Limb (tissue), 2 donors: Measurements from ENCODE around the gene VPS8.
"Not testable (repeated sequence)": the region's sequence is repeated elsewhere in the genome, so short reads cannot be mapped to it uniquely, and the experiment has no call there.

ENCODE experiments used
- DNase-seq, 2 donors: peaks; one replicate each; pipeline ENCODE4 v3.0.0-alpha.2; 2016; ENCODE audit errors: extremely low spot score in 2 of 2

VPS8 gene

DNA sequence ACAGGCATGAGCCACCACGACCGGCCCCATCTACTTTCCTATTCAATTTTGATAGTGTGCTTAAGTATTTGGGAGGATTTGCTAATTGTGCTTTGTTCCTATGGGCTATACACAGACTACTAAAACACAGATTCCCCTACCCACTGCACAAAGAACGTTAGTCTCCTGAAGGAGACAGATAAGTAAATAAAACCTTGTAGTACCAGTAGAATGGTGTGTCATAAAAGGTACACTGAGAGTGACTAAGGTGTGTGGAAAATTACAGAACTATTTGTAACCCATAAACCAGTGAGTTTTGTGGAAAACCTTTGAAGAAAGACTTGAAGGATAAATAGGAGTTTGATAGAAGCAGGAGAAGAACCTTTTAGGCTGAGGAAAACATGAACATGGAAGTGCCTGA, 158.2 kb downstream of the VPS8 start:
- no peak for DNase-seq

DNA sequence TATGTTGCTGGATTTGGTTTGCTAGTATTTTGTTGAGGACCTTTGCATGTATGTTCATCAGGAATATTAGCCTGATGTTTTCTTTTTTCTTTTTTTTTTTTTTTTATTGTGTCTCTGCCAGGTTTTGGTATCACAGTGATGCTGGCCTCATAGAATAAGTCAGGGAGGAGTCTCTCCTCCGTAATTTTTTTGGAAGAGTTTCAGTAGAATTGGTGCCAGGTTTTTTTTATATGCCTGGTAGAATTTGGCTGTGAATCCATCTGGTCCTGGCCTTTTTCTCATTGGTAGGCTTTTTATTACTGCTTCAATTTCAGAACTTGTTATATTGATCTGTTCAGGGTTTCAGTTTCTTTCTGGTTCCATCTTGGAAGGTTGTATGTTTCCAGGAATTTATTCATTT, 165.8 kb downstream of the VPS8 start:
- no peak for DNase-seq

- no peak for DNase-seq
Observed at GRCh38 chr3:184981071-184981470, 169.1 kb downstream of the VPS8 start.

- DNase-seq = no peak
Observed at GRCh38 chr3:184982076-184982475, 170.1 kb downstream of the VPS8 start.

DNA sequence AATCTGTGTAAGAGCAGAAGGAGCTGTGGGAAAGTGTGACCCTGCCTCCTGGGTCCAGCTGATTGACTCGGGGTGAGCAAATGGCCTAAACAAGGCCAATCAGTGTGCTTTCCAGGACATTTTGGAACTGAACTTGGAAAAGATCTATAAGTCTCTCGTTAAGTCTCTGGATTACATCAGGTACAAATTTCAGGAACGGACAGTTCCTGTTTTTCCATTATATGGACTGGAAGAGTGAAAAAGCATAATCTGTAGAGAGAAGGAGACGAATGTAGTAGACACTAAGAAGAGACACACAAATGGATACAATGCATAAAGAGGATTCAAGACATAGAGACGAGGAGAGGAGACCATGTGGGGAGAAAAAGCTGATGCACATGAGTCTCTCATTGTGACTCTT, 173.6 kb downstream of the VPS8 start:
- DNase-seq = no peak

DNA sequence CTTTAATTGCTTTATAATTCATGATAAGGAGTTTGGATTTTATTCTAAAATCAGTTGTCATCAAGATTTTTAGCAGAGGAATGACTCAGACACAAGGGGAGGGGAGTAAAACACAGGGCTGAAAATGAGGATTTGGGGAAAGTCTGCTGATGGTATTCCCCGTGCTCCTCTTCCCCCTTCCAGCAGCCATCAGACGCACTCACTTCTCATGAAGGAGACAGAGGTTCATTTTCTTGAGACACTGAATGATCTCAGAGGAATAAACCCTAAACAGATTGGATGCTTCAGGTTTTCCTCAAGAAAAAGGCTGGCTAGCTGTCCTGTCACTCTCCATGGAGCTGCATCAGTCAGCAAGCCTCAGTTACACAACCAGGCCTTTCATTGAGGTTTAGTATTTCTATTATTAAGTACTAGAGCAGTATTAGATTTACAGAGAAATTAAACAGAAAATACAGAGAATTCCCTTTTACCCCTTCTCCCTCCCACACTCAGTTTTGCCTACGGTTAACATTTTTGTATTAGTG, 174.5 kb downstream of the VPS8 start:
- no peak for DNase-seq

DNA sequence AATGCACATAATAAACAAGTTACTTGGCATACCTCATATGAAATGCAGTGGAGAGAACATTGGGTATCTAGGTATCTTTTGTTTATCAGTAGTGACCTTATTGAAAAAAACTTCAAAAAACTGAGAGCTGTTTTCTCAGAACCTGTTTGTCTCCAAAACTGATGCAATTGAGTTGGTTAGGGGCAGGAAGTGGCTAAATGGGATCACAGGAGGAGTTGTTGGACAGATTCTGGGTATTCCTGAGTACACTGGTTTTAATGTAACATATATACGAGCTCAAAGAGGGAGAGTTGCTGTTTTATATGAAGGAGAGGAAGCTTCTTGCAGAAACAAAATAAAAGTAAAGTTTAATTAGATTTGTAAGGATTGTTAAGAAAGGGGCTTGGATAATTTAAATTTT, 181.4 kb downstream of the VPS8 start:
- DNase-seq = no peak

GRCh38 chr3:185003876-185004275, 191.9 kb downstream of the VPS8 start:
- not testable (repeated sequence) for DNase-seq

GRCh38 chr3:185009650-185010049, 197.7 kb downstream of the VPS8 start:
- no peak for DNase-seq

- not testable (repeated sequence) for DNase-seq
Observed at GRCh38 chr3:185017584-185017983, 205.6 kb downstream of the VPS8 start.

DNA sequence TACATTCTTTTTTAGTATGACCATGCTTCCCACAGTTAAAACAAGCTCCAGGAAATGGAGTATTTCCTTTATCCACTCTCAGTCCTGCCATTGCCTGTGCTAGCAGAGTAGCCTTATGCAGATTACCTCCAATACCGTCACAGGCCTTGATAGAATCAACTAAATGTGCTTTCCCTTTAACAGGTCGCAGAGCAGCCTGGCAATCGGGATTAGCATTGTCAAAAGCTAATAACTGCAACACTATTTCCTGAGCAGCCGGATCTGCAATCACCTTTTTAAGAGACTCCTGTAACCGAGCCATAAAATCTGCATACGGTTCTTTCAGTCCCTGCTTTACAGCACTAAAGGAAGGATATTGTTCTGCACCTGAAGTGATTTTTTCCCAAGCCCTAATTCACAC, 206.0 kb downstream of the VPS8 start:
- not testable (repeated sequence) for DNase-seq

- DNase-seq = peak in 1 of 2 donors; percentile 44
Observed at GRCh38 chr3:185021256-185021655, 209.3 kb downstream of the VPS8 start.

DNA sequence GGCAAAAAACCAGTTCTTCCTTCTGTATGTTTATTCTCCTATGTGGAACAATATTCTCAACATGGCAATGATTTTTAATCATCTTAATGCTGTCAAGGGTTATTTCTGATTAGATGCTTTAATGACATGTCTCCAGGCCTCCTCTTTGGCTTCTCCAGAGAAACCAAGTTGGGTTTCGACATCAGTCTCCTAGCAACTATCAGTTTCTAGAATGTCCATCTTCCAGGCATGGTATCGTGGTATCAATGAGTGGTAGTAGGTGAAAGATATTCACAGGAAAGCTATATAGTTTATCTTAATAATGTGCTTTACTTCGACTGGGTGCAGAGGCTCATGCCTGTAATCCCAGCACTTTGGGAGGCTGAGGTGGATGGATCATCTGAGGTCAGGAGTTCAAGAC, 212.4 kb downstream of the VPS8 start:
- no peak for DNase-seq

DNA sequence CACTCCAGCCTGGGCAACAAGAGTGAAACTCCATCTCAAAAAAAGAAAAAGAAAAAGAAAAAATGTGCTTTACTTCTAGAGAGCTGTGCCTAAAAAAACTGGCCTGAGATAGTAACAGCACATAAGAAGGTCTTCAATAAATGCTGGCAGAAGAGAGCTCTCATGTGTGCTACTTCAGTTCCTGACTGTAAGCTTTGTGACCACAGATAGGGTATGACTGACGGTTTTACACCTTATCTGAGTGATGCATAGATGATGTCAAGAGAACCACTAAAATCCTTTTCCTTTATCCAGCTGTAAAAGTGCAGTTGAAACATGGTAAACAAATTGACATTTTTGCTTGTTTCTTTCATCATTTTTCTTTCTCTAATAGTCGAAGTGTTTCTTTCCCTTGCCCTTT, 213.0 kb downstream of the VPS8 start:
- DNase-seq = no peak

DNA sequence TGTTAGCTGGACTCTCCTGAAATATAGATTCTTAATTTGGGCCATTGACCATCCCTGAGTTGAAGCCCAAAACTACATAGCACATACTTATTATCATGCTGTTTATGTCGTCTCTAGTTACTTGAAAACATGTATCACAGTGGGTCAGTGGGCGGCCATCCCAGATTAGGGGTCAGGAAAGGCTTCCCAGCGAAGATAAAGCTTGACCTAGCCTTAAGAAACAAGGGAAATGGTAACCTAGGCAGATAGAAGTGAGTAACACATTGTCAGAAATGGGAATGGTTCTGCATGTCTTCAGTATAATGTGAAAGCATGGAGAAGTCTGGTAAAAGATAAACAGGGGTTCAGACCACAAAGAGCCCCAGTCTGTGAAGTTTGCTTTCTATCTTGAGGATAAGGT, 216.2 kb downstream of the VPS8 start:
- no peak for DNase-seq

GRCh38 chr3:185029086-185029485, 217.1 kb downstream of the VPS8 start:
- no peak for DNase-seq

GRCh38 chr3:185030399-185030798, 218.4 kb downstream of the VPS8 start:
- no peak for DNase-seq

- DNase-seq = no peak
Observed at GRCh38 chr3:185030951-185031350, 219.0 kb downstream of the VPS8 start.

GRCh38 chr3:185037801-185038200, 225.8 kb downstream of the VPS8 start:
- DNase-seq = no peak

DNA sequence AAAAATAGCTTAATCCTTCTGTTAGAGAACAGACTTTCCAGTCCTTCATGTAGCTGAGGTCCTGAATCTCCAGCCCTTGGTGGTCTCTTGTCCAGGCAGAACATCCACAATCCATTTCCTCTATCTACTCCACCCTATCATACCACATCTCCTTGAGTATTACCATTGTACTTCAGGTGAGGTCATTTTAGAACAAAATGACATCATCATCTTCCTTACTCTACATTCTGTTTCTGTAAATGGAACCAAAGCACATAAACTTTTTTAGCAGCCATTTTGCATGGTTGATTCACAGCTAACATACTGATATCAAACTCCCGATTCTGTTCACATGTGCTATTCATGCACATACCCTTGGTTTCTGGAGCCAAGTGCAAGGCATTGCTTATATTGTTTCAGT, 228.5 kb downstream of the VPS8 start:
- DNase-seq = no peak

GRCh38 chr3:185041540-185041939, 229.6 kb downstream of the VPS8 start:
- DNase-seq = no peak

GRCh38 chr3:185042312-185043050, 230.5 kb downstream of the VPS8 start:
- DNase-seq = no peak

DNA sequence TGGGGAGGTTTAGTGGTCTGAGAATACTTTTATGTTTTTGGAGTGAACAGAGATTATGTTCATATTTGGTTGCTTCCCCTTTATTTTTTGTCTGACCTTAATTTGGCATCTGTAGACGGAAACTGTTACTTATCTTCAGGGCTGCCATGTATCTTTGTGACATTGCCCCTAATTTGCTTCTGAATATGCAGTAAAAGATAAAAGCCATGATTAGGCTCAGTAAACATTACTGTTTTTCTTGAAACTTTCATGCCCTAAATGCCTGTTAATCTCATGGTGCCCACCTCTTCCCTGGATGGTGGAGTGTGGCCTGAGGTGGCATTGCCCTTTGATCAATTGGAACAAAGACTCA, 234.2 kb downstream of the VPS8 start:
- no peak for DNase-seq

- DNase-seq = no peak
Observed at GRCh38 chr3:185046603-185047002, 234.6 kb downstream of the VPS8 start.
